Heart left ventricle (tissue), 13 donors: Measurements from ENCODE around the gene VWC2L.

Experiments used
- CTCF ChIP-seq, 12 donors: fragments of 200-600 bp; sonication (generic) in 4 of 12; IDR thresholded peaks; one replicate each; pipeline versions ENCODE4 v1.5.0 to v1.8.0; 2018 to 2022; ENCODE audit warnings: antibody characterized with exemption in 12 of 12, mild to moderate bottlenecking in 5 of 12
- POLR2A ChIP-seq, 2 donors: fragments of 450-650 bp; IDR thresholded peaks; one replicate each; pipeline ENCODE4 v1.6.1; 2017; ENCODE audit warnings: antibody characterized with exemption in 2 of 2, mild to moderate bottlenecking in 2 of 2, moderate library complexity in 2 of 2
- donor health status: ischemic (EF 13 %, LVEDD 7.1; RV severe dilation, severe dysfunction).
- donor health status: DM: no; HTN: yes; CAD: no.
- donor health status: DM: no; HTN: no; CAD: no.
- donor health status: ischemic (EF 25% LVEDD 6.9; RV normal size, moderate dysfunction).
- donor health status: ischemic (EF 25% LVEDD 5.7; RV mildly dilated, moderate dysfunction).
- donor health status: ischemic (EF 35%, LVEDD 5.7; RV mildly dilated, moderate dysfunction).
- donor health status: nonischemic (EF 11% LVEDD 7.7; RV severe dilation, severe dysfunction).
- donor health status: DM: yes; HTN: yes; CAD: no.
- donor health status: PGD.
- donor health status: ischemic (EF 29% LVEDD 5.4; RV normal size, mild dysfunction).
- donor health status: nonischemic (EF 23%, LVEDD 6.1; RV moderate dilation, normal function).

GRCh38 chr2:214565246-214565645, 154.4 kb downstream of the VWC2L start:
- TF ChIP-seq CTCF (IDR thresholded peaks at IDR 0.05) (no peak), POLR2A (IDR thresholded peaks at IDR 0.05) (no peak)
